Measurements from ENCODE around the gene PRSS2. TPM values are rescaled to one million over a fixed set of nuclear protein-coding genes. Genes with fewer than 3 reads are reported as not detected.
"Not testable (repeated sequence)": the region's sequence is repeated elsewhere in the genome, so short reads cannot be mapped to it uniquely, and the experiment has no call there.

The PRSS2 gene
- total RNA-seq, 1 donor from 2014 or later = 272 TPM

- H3K36me3 Mint-ChIP-seq = no peaks in the 10 kb centered on the region
- no peaks in the 10 kb centered on the region for H3K4me1 Mint-ChIP-seq (ENCODE audit: unreplicated experiment)
- no peak within 1 kb of the TSS for H3K4me3 Mint-ChIP-seq
- H3K27ac Mint-ChIP-seq = no peak within 1 kb of the TSS
- no peak for DNase-seq (ENCODE audit: extremely low spot score, unreplicated experiment)
- no peak for TF ChIP-seq CTCF (conservative IDR thresholded peaks at IDR 0.05)
- peaks cover 6% of the 10 kb centered on the region for H3K27me3 Mint-ChIP-seq
- H3K9me3 Mint-ChIP-seq = no peaks in the 10 kb centered on the region
Observed at GRCh38 chr7:142749218-142749993, 21.4 kb upstream of the PRSS2 start, which contains the start of gene PRSS1. TSS of gene PRSS1 (plus strand) at chr7:142749472. CDS start at chr7:142749485, 13 bp downstream.

- H3K27ac Mint-ChIP-seq = no peak overlapping the region
- peaks cover 6% of the 10 kb centered on the region for H3K27me3 Mint-ChIP-seq
- no peak for TF ChIP-seq CTCF (conservative IDR thresholded peaks at IDR 0.05)
- DNase-seq (ENCODE audit: extremely low spot score, unreplicated experiment) = no peak
- H3K4me3 Mint-ChIP-seq = no peak overlapping the region
- H3K36me3 Mint-ChIP-seq = no peaks in the 10 kb centered on the region
- no peaks in the 10 kb centered on the region for H3K4me1 Mint-ChIP-seq (ENCODE audit: unreplicated experiment)
- no peaks in the 10 kb centered on the region for H3K9me3 Mint-ChIP-seq
Observed at GRCh38 chr7:142750321-142750938, 20.3 kb upstream of the PRSS2 start.

GRCh38 chr7:142751526-142752175 lies 19.1 kb upstream of the PRSS2 start:
- not testable (repeated sequence) for H3K27me3 Mint-ChIP-seq; H3K36me3 Mint-ChIP-seq; DNase-seq (ENCODE audit: extremely low spot score, unreplicated experiment); H3K4me1 Mint-ChIP-seq (ENCODE audit: unreplicated experiment); H3K27ac Mint-ChIP-seq; H3K4me3 Mint-ChIP-seq; H3K9me3 Mint-ChIP-seq

GRCh38 chr7:142752376-142753225 lies 18.2 kb upstream of the PRSS2 start:
- H3K36me3 Mint-ChIP-seq = no peaks in the 10 kb centered on the region

GRCh38 chr7:142753366-142753765 lies 17.4 kb upstream of the PRSS2 start:
- no peak for TF ChIP-seq CTCF (conservative IDR thresholded peaks at IDR 0.05)
- DNase-seq (ENCODE audit: extremely low spot score, unreplicated experiment) = no peak
- H3K27me3 Mint-ChIP-seq = peaks cover 12% of the 10 kb centered on the region
- no peaks in the 10 kb centered on the region for H3K9me3 Mint-ChIP-seq
- no peaks in the 10 kb centered on the region for H3K36me3 Mint-ChIP-seq
- no peak overlapping the region for H3K4me3 Mint-ChIP-seq
- H3K27ac Mint-ChIP-seq = no peak overlapping the region
- H3K4me1 Mint-ChIP-seq (ENCODE audit: unreplicated experiment) = no peaks in the 10 kb centered on the region

More at GRCh38 chr7:142752376-142753225, 18.2 kb upstream of the PRSS2 start:
- Mint-ChIP-seq H3K27ac (no peak overlapping the region), H3K4me1 (ENCODE audit: unreplicated experiment) (no peaks in the 10 kb centered on the region), H3K27me3 (peaks cover 6% of the 10 kb centered on the region), H3K4me3 (no peak overlapping the region), H3K9me3 (no peaks in the 10 kb centered on the region)
- no peak for DNase-seq (ENCODE audit: extremely low spot score, unreplicated experiment)
- TF ChIP-seq CTCF (conservative IDR thresholded peaks at IDR 0.05) = no peak

- not testable (repeated sequence) for H3K9me3 Mint-ChIP-seq; DNase-seq (ENCODE audit: extremely low spot score, unreplicated experiment); H3K36me3 Mint-ChIP-seq; H3K27ac Mint-ChIP-seq; H3K4me3 Mint-ChIP-seq; H3K4me1 Mint-ChIP-seq (ENCODE audit: unreplicated experiment)
- H3K27me3 Mint-ChIP-seq = peaks cover 13% of the 10 kb centered on the region
Observed at GRCh38 chr7:142753925-142754491, 16.8 kb upstream of the PRSS2 start.
